ENCODE data around the gene SIRT2. TPM values are rescaled to one million over a fixed set of nuclear protein-coding genes. Genes with fewer than 3 reads are reported as not detected.

SIRT2 gene
- total RNA-seq, 1 donor from 2014 or later: 32.7 TPM

GRCh38 chr19:38910488-38910887 lies 11.1 kb upstream of the SIRT2 start:
- Mint-ChIP-seq H3K27me3 (no peaks in the 10 kb centered on the region), H3K4me1 (no peaks in the 10 kb centered on the region), H3K9me3 (no peaks in the 10 kb centered on the region), H3K36me3 (ENCODE audit: low read depth) (peaks cover 32% of the 10 kb centered on the region), H3K27ac (no peak overlapping the region), H3K4me3 (no peak overlapping the region)
- intact Hi-C loops (cut with micrococcal nuclease): no loop called here
- DNase-seq (no peak), ATAC-seq (ENCODE audit: low read depth) (no peak)
- ChIA-PET POLR2A (no interaction called here), CTCF (no interaction called here)
- no peak for TF ChIP-seq CTCF (IDR thresholded peaks at IDR 0.05)

DNA sequence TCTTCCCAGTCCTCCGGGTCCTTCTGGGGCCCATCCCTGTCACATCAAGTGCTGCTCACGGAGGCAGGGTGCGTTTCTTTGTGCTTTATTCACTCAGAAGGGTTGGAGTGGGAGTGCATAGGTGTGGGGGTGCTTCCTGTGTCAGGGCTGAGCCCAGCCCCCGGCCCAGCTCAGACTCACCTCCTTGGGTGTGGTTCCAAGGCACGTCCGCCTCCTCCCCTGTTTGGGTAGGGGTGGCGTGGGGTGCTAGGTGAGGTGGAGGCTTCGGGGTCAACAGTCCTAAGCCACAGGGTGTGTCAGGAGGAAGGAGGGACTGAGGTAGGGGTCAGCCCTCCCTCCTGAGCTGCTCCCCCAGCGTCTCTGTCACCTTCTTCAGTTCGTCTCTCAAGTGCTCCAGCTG lies 9.5 kb upstream of the SIRT2 start:
- CTCF ChIA-PET: no interaction called here
- POLR2A ChIA-PET: interaction anchor here (0.5 kb wide), 1 partner anchor 522 kb away, joined by 6 read pairs; no protein-coding TSS in a partner anchor
- H3K27ac Mint-ChIP-seq: no peak overlapping the region
- H3K36me3 Mint-ChIP-seq (ENCODE audit: low read depth): peaks cover 46% of the 10 kb centered on the region
- intact Hi-C loops (cut with micrococcal nuclease): no loop called here
- peaks cover 5% of the 10 kb centered on the region for H3K4me1 Mint-ChIP-seq
- TF ChIP-seq CTCF (IDR thresholded peaks at IDR 0.05): no peak
- H3K27me3 Mint-ChIP-seq: no peaks in the 10 kb centered on the region
- no peak for DNase-seq
- H3K9me3 Mint-ChIP-seq: no peaks in the 10 kb centered on the region
- no peak overlapping the region for H3K4me3 Mint-ChIP-seq
- no peak for ATAC-seq (ENCODE audit: low read depth)

DNA sequence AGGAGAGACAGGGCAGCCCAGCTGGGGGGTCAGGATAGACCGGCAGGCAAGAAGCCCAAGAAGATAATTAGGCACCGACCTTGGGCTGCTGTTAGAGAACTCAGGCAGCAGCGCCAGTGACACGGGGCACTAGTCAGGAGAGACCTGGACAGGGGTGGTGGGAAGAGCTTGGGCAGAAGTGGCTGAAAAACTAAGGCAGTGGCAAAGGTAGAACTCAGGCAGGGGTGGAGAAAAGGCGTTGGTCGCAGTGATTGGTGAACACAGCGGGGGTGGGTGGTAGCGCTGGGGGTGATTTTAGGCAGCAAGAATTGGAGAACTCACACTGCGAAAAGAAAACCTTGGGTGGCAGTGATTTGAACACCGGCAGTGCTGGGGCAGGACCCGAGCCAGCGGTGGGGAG lies 8.3 kb upstream of the SIRT2 start:
- intact Hi-C loops (cut with micrococcal nuclease): no loop called here
- peaks cover 5% of the 10 kb centered on the region for H3K4me1 Mint-ChIP-seq
- ATAC-seq (ENCODE audit: low read depth) (no peak), DNase-seq (no peak)
- H3K27me3 Mint-ChIP-seq: no peaks in the 10 kb centered on the region
- ChIA-PET CTCF (interaction anchor here (1.1 kb wide), 1 partner anchor 20 kb away, joined by 3 read pairs; no protein-coding TSS in a partner anchor), POLR2A (interaction anchor here (0.6 kb wide), 1 partner anchor 63 kb away, joined by 3 read pairs; no protein-coding TSS in a partner anchor)
- no peak for TF ChIP-seq CTCF (IDR thresholded peaks at IDR 0.05)
- no peak overlapping the region for H3K4me3 Mint-ChIP-seq
- peaks cover 51% of the 10 kb centered on the region for H3K36me3 Mint-ChIP-seq (ENCODE audit: low read depth)
- H3K27ac Mint-ChIP-seq: no peak overlapping the region
- no peaks in the 10 kb centered on the region for H3K9me3 Mint-ChIP-seq

DNA sequence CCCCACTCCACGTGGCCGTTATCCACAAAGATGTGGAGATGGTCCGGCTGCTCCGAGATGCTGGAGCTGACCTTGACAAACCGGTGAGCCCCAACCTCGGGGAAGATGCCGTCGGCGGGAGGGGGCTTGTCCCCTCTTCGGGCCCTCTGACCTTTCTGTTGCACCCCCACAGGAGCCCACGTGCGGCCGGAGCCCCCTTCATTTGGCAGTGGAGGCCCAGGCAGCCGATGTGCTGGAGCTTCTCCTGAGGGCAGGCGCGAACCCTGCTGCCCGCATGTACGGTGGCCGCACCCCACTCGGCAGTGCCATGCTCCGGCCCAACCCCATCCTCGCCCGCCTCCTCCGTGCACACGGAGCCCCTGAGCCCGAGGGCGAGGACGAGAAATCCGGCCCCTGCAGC lies 7.8 kb upstream of the SIRT2 start:
- Mint-ChIP-seq H3K9me3 (no peaks in the 10 kb centered on the region), H3K36me3 (ENCODE audit: low read depth) (peaks cover 51% of the 10 kb centered on the region), H3K4me1 (peaks cover 5% of the 10 kb centered on the region), H3K27ac (no peak overlapping the region), H3K27me3 (no peaks in the 10 kb centered on the region), H3K4me3 (no peak overlapping the region)
- ChIA-PET POLR2A (interaction anchor here (0.7 to 0.9 kb wide), 2 partner anchors 54 to 146 kb away, joined by 3 to 4 read pairs; no protein-coding TSS in a partner anchor), CTCF (interaction anchor here (1.1 kb wide), 1 partner anchor 20 kb away, joined by 3 read pairs; no protein-coding TSS in a partner anchor)
- no peak for TF ChIP-seq CTCF (IDR thresholded peaks at IDR 0.05)
- DNase-seq (no peak), ATAC-seq (ENCODE audit: low read depth) (no peak)
- intact Hi-C loops (cut with micrococcal nuclease): no loop called here

- TF ChIP-seq CTCF (IDR thresholded peaks at IDR 0.05): no peak
- CTCF ChIA-PET: no interaction called here
- Mint-ChIP-seq H3K4me1 (peaks cover 12% of the 10 kb centered on the region), H3K36me3 (ENCODE audit: low read depth) (peaks cover 54% of the 10 kb centered on the region), H3K4me3 (no peak overlapping the region), H3K9me3 (no peaks in the 10 kb centered on the region), H3K27ac (no peak overlapping the region), H3K27me3 (no peaks in the 10 kb centered on the region)
- no peak for DNase-seq
- ATAC-seq (ENCODE audit: low read depth): no peak
- POLR2A ChIA-PET: interaction anchor here (0.6 kb wide), 1 partner anchor 337 kb away, joined by 3 read pairs; no protein-coding TSS in a partner anchor
- intact Hi-C loops (cut with micrococcal nuclease): no loop called here
Measured at GRCh38 chr19:38905620-38906019, 6.2 kb upstream of the SIRT2 start.
